Activated naive CD8-positive, alpha-beta T cell treated with anti-CD3 and anti-CD28 coated beads for 36 hours (primary cell): Measurements from ENCODE around the gene CARD11. TPM values are rescaled to one million over a fixed set of nuclear protein-coding genes. Genes with fewer than 3 reads are reported as not detected.
"Not testable (repeated sequence)": the region's sequence is repeated elsewhere in the genome, so short reads cannot be mapped to it uniquely, and the experiment has no call there.

Source experiments
- DNase-seq: peaks from one replicate; pipeline ENCODE4 v3.0.0; 2021
- H3K27ac Mint-ChIP-seq: one replicate; pipeline ENCODE4 v1.8.0; 2022; ENCODE audit warnings: mild to moderate bottlenecking, moderate library complexity, mixed read lengths
- H3K27me3 Mint-ChIP-seq: one replicate; pipeline ENCODE4 v1.8.0; 2022; ENCODE audit warnings: mild to moderate bottlenecking, mixed read lengths
- H3K36me3 Mint-ChIP-seq: one replicate; pipeline ENCODE4 v1.8.0; 2021; ENCODE audit warnings: mild to moderate bottlenecking, mixed read lengths
- H3K4me1 Mint-ChIP-seq: one replicate; pipeline ENCODE4 v1.8.0; 2021; ENCODE audit warnings: mixed read lengths
- H3K4me3 Mint-ChIP-seq: one replicate; pipeline ENCODE4 v1.8.0; 2022; ENCODE audit warnings: mild to moderate bottlenecking, moderate library complexity, mixed read lengths
- H3K9me3 Mint-ChIP-seq: one replicate; pipeline ENCODE4 v1.8.0; 2022; ENCODE audit warnings: mixed read lengths
- total RNA-seq, 2 experiments: library from RNA; stranded (reverse); gene quantifications; one replicate each; pipeline ENCODE4 v1.2.3, GENCODE V29; 2021

CARD11 gene
- total RNA-seq, 2 experiments from 2014 or later = 108 to 111 TPM

DNA sequence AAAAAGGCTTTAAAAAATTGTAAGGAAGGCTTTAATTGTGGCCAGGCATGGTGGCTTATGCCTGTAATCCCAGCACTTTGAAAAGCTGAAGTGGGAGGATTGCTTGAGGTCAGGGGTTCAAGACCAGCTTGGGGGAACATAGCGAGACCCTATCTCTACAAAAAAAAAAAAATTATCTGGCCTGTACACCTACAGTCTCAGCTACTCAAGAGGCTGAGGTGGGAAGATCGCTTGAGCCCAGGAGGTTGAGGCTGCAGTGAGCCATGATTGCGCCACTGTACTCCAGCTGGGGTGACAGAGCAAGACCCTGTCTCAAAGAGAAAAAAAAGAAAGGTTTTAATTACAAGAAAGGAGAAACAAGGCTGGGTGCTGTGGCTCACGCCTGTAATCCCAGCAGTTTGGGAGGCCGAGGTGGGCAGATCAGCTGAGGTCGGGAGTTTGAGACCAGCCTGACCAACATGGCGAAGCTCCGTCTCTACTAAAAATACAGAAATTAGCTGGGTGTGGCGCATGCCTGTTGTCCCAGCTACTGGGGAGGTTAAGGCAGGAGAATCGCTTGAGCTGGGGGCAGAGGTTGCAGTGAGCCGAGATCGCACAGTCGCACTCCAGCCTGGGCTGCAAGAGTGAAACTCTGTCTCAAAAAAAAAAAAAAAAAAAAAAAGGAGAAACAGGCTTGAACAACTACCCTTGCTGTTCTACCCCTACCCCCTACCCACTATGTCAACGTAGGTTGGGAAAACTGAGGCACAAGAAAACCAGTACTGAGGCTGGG is 83.7 kb downstream of the CARD11 start:
- no peaks in the 10 kb centered on the region for H3K27me3 Mint-ChIP-seq
- peaks cover 63% of the 10 kb centered on the region for H3K4me1 Mint-ChIP-seq
- no peak overlapping the region for H3K4me3 Mint-ChIP-seq
- DNase-seq = no peak
- peaks cover 78% of the 10 kb centered on the region for H3K36me3 Mint-ChIP-seq
- no peaks in the 10 kb centered on the region for H3K9me3 Mint-ChIP-seq
- H3K27ac Mint-ChIP-seq = peak overlapping the region; percentile 77

DNA sequence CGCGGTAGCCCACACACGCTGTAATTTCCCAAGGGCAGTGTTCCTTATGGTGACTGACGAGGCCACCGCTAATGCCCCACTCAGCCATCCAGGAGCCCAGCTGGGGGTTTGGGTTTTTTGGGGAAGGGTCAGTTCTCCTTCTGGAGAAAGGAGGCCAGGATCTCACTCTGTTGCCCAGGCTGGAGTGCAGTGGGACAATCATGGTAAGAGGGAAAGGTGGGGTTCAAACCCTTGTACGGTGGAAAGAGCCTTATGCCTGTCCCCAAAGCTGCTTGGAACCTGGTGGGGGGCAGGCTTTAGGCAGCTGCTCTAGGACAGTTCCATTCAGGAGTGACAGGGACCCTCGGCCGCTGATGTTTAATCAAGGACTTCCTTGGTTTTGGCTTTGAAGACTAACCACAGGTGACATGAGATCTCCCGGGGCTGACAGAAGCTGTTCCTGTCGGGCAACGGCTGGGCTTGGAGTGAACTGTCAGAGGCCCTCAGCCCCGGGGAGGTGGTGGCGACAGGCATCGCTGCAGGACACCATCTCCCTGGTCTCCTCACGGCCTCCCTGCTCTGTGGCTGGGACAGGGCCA is 84.5 kb downstream of the CARD11 start:
- H3K4me3 Mint-ChIP-seq = no peak overlapping the region
- peak overlapping the region; percentile 77 for H3K27ac Mint-ChIP-seq

DNA sequence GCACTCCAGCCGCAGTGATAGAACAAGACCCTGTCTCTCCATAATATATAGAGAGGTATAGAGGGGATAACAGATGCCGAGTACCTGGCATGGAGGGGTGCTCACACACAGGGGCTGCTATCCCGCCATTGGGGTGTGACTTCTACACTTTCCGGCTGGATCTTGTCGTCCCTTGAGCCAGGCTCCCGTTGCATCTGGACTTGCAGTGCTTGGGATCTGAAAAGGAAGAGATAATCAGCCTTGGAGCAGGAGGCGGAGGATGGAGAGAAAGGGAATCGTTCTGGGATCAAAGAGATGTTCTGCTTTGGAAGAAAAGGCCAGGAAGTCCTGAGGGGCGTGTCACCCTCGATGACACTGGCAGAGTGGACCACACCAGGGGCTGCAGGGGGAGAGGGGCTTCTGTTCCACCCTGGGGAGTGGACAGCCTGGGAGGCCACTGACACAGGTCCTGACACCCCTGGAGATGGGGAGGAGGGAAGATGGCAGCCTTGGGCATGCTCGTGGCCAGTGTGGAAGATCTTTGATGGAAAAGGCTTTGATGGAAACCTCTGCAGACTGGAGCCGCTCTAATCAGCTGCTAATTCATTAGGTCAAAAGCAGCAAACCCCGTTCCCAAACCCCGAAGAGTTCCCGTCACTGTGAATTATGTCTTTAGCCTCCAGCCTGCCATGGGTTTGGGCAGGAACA is 85.1 kb downstream of the CARD11 start:
- no peak overlapping the region for H3K4me3 Mint-ChIP-seq
- peak overlapping the region; percentile 88 for H3K27ac Mint-ChIP-seq
- DNase-seq = no peak
- H3K27me3 Mint-ChIP-seq = no peaks in the 10 kb centered on the region
- H3K36me3 Mint-ChIP-seq = peaks cover 84% of the 10 kb centered on the region
- H3K9me3 Mint-ChIP-seq = no peaks in the 10 kb centered on the region
- peaks cover 70% of the 10 kb centered on the region for H3K4me1 Mint-ChIP-seq

More for the DNA sequence above, 84.5 kb downstream of the CARD11 start:
- H3K9me3 Mint-ChIP-seq = no peaks in the 10 kb centered on the region
- peaks cover 80% of the 10 kb centered on the region for H3K36me3 Mint-ChIP-seq
- no peak for DNase-seq
- H3K4me1 Mint-ChIP-seq = peaks cover 65% of the 10 kb centered on the region
- H3K27me3 Mint-ChIP-seq = no peaks in the 10 kb centered on the region

DNA sequence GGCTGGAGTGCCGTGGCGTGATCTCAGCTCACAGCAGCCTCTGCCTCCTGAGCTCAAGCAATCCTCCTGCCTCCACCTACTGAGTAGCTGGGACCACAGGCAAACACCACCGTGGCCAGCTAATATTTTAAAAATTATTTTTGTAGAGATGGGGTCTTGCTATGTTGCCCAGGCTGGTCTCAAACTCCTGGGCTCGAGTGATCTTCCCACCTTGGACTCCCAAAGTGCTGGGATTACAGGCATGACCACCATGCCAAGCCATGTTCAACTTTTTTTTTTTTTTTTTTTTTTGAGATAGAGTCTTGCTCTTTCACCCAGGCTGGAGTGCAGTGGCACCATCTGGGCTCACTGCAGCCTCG is 86.3 kb downstream of the CARD11 start:
- not testable (repeated sequence) for H3K9me3 Mint-ChIP-seq, DNase-seq, H3K4me3 Mint-ChIP-seq, H3K27me3 Mint-ChIP-seq
- Mint-ChIP-seq H3K36me3 (peaks cover 87% of the 10 kb centered on the region), H3K4me1 (peaks cover 68% of the 10 kb centered on the region), H3K27ac (peak overlapping the region; percentile 88)

DNA sequence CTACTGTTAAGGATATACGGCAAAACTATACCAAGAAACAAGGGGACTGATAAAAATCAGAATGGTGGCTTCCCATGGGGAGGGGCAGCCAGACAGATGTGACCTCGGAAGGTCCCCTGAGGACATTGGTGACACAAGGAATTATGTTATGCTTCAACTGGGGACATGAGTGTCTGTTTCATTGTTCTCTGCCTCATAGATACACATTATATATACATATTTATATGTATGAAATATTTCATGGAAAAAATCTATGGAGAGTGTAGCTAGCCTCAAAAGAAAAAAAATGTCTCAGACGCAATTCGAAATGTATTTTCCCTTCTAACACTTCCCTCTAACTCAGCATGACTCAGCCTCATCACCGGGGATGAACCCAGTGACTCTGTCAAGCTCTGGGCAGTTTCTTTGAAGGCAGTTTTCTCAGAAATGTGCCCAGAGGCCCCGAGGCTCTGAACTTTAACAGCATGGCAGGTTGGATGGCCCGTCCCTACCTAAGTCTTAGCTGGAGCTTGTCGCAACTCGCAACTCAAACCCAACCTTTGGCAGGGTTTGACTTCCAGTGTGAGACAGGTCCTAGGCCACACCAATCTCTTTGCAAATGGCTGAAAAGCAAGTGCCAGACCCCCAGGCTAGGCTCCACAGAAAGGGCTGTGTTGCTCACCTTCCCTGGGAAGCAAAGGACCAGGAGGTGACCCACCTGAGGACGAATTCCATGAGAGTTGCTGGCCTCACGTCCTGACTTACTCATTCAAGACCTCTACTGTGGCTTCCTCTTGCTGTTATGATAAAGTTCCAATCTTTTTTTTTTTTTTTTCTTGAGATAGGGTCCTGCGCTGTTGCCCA is 86.9 kb downstream of the CARD11 start:
- Mint-ChIP-seq H3K4me3 (peak overlapping the region; percentile 18), H3K27ac (peak overlapping the region; percentile 88), H3K4me1 (peaks cover 69% of the 10 kb centered on the region), H3K27me3 (no peaks in the 10 kb centered on the region), H3K9me3 (peaks cover 1% of the 10 kb centered on the region), H3K36me3 (peaks cover 87% of the 10 kb centered on the region)
- DNase-seq = peak; percentile 61

DNA sequence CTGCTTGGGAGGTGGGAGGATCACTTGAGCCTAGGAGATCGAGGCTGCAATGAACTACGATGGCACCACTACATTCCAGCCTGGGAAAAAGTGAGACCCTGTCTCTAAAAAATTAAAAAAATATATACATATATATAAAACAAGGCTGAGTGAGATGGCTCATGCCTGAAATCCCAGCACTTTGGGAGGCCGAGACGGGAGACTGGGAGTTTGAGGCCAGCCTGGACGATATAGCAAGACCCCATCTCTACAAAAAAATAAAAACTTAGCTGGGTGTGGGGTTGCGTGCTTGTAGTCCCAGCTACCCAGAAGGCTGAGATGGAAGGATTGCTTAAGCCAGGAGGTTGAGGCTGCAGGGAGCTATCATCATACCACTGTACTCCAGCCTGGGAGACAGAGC is 87.6 kb downstream of the CARD11 start:
- no peaks in the 10 kb centered on the region for H3K27me3 Mint-ChIP-seq
- no peak for DNase-seq
- peak overlapping the region; percentile 88 for H3K27ac Mint-ChIP-seq
- peaks cover 6% of the 10 kb centered on the region for H3K9me3 Mint-ChIP-seq
- peaks cover 89% of the 10 kb centered on the region for H3K36me3 Mint-ChIP-seq
- no peak overlapping the region for H3K4me3 Mint-ChIP-seq
- H3K4me1 Mint-ChIP-seq = peaks cover 71% of the 10 kb centered on the region

DNA sequence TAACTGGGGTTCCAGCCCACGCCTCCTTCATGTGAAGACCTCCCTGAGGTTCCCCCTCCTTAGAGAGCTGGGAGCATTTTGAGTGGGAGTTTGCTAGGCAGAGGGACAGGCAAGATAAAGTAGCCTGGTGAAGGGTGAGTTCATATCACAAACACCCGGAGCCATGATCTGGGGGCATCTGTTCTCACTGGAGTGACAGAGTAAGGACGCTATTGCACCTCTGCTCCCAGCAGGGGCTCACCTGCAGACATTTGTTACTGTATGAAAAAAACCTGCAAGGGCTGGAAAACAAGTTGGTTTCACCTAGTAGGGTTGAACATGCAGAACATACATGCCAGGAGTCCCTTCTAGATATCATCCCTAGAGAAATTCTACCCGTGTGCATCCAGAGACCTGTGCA is 88.4 kb downstream of the CARD11 start:
- Mint-ChIP-seq H3K27me3 (no peaks in the 10 kb centered on the region), H3K4me3 (no peak overlapping the region), H3K36me3 (peaks cover 90% of the 10 kb centered on the region), H3K27ac (peak overlapping the region; percentile 88), H3K4me1 (peaks cover 75% of the 10 kb centered on the region), H3K9me3 (peaks cover 14% of the 10 kb centered on the region)
- DNase-seq = no peak

DNA sequence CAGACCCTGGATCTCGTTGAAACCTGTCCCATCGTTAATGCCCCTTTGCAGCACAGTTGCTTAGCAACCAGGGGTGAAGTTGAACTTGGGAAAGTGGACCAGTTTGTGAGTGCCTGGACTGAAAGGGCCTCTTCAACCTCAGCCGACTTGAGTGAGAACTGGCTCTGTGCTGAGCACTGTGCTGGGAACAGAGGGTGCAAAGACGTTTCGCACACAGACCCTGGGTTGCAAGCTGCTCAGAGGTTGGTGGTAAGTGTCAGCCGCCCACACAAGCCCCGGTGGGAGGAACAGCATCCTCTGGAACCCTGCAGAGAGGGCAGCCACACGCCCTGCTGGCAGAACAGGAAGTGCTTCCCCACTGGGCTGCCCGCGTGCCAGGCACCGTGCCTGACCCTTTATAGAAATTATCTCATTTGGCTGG is 89.2 kb downstream of the CARD11 start:
- Mint-ChIP-seq H3K36me3 (peaks cover 89% of the 10 kb centered on the region), H3K9me3 (peaks cover 21% of the 10 kb centered on the region), H3K27me3 (no peaks in the 10 kb centered on the region), H3K27ac (peak overlapping the region; percentile 88), H3K4me3 (peak overlapping the region; percentile 50), H3K4me1 (peaks cover 76% of the 10 kb centered on the region)
- DNase-seq = peak; percentile 47

DNA sequence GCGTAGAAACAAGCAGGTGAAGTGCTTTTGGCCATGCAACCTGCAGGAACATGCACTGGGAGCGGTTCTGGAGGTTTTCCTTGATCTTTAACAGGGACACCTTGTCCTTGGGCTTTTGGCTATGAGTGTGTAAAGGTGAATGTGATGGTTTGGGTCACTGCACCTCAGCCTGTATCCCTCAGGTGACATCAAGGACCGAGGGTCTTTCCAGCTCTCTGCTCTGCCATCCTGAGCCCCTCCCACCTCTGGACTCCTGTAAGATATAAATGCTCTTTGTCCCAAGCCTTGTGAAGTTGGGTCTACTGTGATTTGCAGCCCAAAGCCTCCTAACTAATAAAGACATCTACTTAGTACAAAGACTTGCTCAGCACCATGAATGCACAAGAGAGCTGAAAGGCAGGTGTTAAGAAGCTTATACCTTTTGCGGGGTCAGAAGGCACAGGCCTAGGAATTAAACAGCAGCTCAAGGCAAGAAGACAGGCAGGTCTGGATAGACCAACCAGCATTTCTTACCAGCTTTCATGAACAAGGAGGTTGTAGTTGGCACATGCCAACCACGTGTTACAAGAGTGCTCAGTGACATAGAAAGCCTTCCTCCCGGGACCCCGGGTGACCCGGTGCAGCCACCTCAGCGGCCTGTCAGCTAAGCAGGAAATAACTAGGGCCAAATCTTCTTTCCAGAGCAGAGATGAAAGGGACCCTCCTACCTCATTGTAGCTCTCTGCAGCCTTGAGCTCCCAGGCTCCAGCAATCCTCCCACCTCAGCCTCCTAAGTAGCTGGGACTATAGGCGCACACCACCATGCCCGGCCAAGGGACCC is 89.9 kb downstream of the CARD11 start:
- Mint-ChIP-seq H3K9me3 (peaks cover 25% of the 10 kb centered on the region), H3K4me1 (peaks cover 78% of the 10 kb centered on the region), H3K27ac (peak overlapping the region; percentile 88), H3K36me3 (peaks cover 90% of the 10 kb centered on the region), H3K27me3 (no peaks in the 10 kb centered on the region), H3K4me3 (no peak overlapping the region)
- DNase-seq = no peak

DNA sequence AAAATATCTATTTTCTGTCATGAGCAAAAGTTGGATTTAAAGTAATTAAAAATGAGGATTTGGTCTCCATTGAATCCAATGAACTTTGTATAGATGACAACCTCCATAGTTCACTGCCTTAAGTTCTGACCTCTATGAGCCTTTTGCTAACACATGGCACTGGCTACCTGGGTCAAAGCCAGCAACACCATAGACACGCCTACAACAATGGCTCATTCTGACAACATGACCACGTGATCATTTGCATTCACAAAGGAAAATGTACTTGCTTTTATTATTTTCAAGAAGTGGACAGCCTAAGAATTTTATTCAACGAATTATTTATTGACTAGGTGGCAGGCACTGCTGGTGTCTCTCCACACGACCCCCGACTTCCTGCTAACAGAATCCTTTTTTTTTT is 90.6 kb downstream of the CARD11 start:
- H3K4me1 Mint-ChIP-seq = peaks cover 79% of the 10 kb centered on the region
- peaks cover 90% of the 10 kb centered on the region for H3K36me3 Mint-ChIP-seq
- H3K4me3 Mint-ChIP-seq = no peak overlapping the region
- DNase-seq = no peak
- H3K9me3 Mint-ChIP-seq = peaks cover 28% of the 10 kb centered on the region
- peak overlapping the region; percentile 46 for H3K27ac Mint-ChIP-seq
- H3K27me3 Mint-ChIP-seq = no peaks in the 10 kb centered on the region

DNA sequence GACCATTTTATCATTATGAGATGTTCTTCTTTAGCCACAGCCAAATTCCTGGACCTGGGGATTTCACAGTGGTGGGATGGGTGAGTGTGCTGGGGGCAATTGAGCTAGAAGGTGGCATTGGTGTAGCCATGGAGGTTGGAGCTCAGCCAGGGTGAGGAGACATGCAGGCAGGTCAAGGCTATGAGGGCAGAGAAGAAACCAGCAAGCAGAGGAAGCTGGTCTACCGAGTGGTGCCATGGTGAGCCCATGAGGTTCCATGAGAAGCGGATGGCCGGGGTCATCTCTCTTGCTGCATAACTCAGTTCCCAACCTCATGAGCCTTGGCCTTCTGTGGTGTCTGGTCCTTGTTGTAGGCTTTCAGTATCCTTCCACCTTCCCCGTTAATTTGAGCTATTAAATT is 91.4 kb downstream of the CARD11 start:
- Mint-ChIP-seq H3K4me3 (no peak overlapping the region), H3K9me3 (peaks cover 28% of the 10 kb centered on the region), H3K36me3 (peaks cover 87% of the 10 kb centered on the region), H3K4me1 (peaks cover 80% of the 10 kb centered on the region), H3K27ac (peak overlapping the region; percentile 85), H3K27me3 (no peaks in the 10 kb centered on the region)
- no peak for DNase-seq

DNA sequence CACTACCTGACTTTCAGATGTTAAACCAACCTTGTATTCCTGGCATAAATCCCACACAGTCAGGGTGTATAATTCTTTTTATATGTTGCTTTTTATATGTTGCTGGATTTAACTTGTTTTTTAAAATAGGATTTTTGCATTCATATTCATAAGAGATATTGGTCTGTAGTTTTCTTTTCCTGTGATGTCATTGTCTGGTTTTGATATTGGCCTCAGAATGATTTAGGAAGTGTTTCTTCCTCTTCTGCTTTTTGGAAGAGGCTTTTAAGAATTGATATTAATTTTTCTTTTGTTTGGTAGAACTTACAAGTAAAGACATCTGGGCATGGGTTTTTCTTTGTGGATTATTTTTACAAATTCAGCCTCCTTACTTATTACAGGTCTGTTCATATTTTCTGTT is 93.1 kb downstream of the CARD11 start:
- peaks cover 91% of the 10 kb centered on the region for H3K36me3 Mint-ChIP-seq
- no peaks in the 10 kb centered on the region for H3K27me3 Mint-ChIP-seq
- peak overlapping the region; percentile 27 for H3K4me3 Mint-ChIP-seq
- peaks cover 78% of the 10 kb centered on the region for H3K4me1 Mint-ChIP-seq
- no peak for DNase-seq
- peaks cover 28% of the 10 kb centered on the region for H3K9me3 Mint-ChIP-seq
- H3K27ac Mint-ChIP-seq = peak overlapping the region; percentile 85

DNA sequence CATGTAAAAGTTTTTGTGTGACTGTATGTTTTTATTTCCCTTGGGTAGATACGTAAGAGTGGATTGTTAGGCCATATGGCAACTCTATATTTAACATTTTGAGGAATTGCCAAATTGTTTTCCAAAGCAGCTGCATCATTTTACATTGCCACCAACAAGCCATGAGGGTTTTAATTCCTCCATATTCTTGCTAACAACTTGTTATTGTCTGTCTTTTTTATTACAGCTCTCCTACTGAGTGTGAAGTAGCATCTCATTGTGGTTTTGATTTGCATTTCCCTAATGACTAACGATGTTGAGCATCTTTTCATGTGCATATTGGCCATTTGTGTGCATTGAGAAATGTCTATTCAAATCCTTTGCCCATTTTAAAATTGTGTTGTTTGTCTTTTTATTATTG is 94.9 kb downstream of the CARD11 start:
- Mint-ChIP-seq H3K27ac (peak overlapping the region; percentile 12), H3K27me3 (no peaks in the 10 kb centered on the region), H3K4me3 (no peak overlapping the region), H3K36me3 (peaks cover 87% of the 10 kb centered on the region), H3K4me1 (peaks cover 60% of the 10 kb centered on the region), H3K9me3 (peaks cover 28% of the 10 kb centered on the region)
- no peak for DNase-seq
